Renal cortex interstitium (tissue), 11 donors: Measurements from ENCODE around the gene EBF4. TPM values are rescaled to one million over a fixed set of nuclear protein-coding genes. Genes with fewer than 3 reads are reported as not detected.
"Not testable (repeated sequence)": the region's sequence is repeated elsewhere in the genome, so short reads cannot be mapped to it uniquely, and the experiment has no call there.

ENCODE experiments used
- DNase-seq, 11 donors: peaks; one replicate each; pipeline ENCODE4 v3.0.0-alpha.2; 2013; ENCODE audit warnings: low read depth in 9 of 11, low spot score in 4 of 11; ENCODE audit errors: extremely low read depth in 1 of 11
- polyA plus RNA-seq, 3 donors: library from polyadenylated mRNA; unstranded; fragments of 120-200 nt; gene quantifications; one replicate each; pipeline ENCODE4 v1.2.1, GENCODE V29; 2013; ENCODE audit not compliant: insufficient read length in 3 of 3

EBF4 gene
- polyA plus RNA-seq, 3 donors, result 24.6 to 45.7 (median 31.8) TPM

DNA sequence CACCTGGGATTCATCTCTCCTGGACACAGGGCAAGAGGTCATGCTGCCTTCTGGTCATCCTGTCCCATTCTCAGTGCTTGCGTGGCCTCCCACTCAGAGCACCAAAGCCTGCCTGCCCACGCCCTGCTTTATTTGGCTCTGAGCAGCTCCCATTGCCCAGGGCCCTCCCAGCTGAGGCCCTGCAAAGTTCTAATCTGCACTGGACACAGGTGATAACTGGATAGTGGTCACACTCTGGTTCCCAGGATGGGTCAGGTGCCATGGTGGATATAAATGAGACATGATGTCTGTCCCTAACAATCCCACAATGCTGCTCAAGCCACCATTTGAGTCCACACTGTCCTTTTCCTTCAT is 68.3 kb downstream of the EBF4 start:
- DNase-seq, result no peak

- no peak for DNase-seq
Measured at GRCh38 chr20:2761885-2762284, 69.3 kb downstream of the EBF4 start.

DNA sequence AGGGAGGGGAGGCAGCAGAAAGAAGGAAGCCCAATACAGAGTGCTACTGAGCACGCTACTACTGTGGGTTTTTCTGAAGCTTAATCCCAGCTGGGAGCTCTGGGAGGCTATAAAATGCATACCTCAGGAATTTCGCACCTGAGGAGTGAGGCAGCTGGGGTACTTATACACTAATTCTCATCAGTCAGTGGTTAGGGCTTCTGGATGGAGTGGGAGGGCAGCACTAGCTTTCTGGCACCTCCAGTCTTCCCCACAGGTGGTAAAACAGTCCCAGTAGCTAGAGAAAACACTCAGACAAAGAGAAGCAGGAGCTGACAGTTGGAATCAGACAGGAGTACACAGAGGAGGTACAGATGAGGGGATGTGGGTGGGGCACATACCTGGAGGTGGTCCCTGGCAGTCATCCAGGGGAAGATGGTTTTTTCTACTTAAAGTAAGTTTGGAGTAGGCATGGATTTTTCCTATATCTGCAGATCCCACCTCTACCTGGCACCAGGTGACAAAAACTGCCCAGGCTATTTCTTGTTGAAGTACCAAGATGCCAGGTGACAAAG is 70.1 kb downstream of the EBF4 start:
- no peak for DNase-seq

GRCh38 chr20:2763186-2763585 is 70.6 kb downstream of the EBF4 start:
- DNase-seq, result no peak

- DNase-seq, result no peak
Measured at GRCh38 chr20:2767768-2768631, 75.4 kb downstream of the EBF4 start.

DNA sequence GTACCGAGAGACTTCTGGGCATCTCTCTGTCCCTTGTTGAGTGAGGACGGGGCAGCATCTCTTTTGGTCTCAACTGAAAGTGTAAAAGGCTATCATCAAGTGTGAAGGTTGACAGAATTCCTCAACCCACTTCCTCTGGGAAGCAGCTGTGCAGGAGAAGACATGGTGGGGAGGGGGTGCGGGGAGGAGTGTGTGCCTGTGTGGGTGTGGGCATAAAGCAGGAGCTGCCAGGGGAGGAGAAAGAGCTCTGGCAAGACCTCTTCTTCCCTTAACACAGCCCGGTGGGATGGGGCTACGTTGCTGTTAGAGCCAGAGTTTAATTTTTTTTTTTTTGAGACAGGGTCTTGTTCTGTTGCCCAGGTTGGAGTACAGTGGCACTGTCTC is 76.0 kb downstream of the EBF4 start:
- no peak for DNase-seq

GRCh38 chr20:2770091-2770490 is 77.5 kb downstream of the EBF4 start:
- not testable (repeated sequence) for DNase-seq

GRCh38 chr20:2771631-2772080 is 79.1 kb downstream of the EBF4 start:
- DNase-seq, result no peak

DNA sequence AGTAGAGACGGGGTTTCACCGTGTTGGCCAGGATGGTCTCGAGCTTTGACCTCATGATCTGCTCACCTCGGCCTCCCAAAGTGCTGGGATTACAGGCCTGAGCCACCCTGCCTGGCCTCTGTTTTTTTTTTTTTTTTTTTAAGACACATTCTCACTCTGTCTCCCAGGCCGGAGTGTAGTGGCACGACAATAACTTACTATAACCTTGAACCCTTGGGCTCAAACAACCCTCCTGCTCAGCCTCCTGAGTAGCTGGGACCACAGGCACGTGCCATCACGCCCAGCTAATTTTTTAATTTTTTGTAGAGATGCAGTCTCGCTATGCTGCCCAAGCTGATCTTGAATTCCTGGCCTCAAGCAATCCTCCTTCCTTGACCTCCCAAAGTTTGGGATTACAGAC is 81.2 kb downstream of the EBF4 start:
- no peak for DNase-seq

DNA sequence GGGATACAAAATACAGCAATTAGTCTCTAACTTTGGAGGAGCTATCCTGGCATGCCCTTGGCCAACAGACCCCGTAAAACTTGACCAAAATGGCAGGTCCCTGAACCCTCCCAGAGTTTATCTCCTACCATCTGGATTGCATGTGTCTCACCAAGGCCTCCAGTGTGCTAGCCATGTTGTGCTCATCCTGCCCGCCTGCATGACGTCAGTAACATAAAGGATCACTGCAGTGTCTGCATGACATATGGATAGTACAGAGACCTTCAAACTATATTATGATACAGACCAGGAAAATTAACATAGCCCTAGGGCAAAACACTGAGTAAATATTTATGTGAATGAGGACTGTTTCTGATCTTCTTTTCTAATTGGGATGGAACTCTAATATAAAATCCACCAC is 82.6 kb downstream of the EBF4 start:
- no peak for DNase-seq

DNA sequence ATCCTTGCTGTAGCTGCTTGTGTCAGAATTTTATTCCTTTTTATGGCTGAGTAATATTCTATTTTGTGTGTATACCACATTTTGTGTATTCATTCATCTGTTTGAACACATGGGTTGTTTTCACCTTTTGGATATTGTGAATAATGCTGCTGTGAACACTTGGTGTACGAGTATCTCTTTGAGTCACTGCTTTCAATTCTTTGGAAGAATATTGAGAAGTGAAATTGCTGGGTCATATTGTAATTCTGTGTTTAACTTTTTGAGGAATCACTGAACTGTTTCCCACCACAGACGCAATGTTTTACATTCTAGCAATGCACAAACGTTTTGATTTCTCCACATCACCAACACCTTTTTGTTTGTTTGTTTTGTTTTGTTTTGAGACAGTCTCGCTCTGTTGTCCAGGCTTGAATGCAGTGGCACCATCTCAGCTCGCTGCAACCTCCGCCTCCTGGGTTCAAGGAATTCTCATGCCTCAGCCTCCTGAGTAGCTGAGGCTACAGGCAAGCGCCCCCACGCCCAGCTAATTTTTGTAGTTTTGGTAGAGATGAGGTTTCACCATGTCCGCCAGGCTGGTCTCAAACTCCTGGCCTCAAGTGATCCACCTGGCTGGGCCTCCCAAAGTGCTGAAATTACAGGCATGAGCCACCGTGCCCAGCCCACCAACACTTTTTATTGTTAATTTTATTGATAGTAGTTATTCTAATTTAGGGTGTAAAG is 86.2 kb downstream of the EBF4 start:
- DNase-seq, result no peak

GRCh38 chr20:2780948-2781347 is 88.4 kb downstream of the EBF4 start:
- DNase-seq, result no peak

- no peak for DNase-seq
Measured at GRCh38 chr20:2783908-2784566, 91.5 kb downstream of the EBF4 start.

DNA sequence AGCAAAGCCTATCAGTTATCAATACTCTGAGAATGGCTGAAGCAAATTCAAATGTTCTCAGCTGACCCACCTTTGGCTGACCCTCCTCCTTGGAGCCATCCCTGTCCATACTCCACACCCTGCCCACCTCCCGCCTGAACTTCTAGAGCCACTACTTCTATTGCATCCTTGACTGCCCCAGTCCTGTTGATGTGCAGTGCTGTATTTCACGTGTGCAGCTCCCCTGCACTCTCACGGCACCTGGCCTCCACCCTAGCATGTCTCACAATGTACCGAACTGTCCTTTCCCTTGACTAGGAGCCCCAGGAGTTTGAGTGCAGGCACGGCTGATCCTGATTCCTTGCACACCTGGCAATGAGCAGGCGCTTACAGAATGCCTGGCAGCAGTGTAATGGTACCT is 100.9 kb downstream of the EBF4 start:
- DNase-seq, result no peak

DNA sequence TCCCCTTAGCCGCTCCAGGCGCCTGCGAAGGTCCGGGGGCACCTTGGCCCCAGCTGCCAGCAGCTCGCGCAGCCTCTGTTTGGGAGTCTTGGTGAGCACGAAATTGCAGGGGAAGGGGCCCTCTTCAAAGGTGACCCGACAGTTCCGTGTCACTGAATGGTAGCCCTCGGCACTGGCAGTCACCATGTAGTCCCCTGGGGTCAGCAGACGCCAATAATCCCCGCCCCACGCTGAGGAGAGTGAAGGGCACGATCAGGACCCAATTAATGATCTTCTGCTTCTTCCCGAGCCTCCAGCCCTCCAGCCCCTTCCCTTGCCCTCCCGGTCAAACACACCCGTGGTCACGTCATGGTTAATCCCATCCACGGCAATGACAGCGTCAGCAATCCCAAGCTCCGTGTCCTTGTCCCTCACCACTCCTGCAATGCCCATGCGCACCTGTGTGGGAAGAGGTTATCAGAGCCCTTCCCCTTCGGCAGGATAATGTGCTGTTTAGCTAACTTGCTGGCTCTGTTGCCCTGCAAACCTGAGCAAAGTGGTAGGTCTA is 101.7 kb downstream of the EBF4 start:
- DNase-seq, result no peak

DNA sequence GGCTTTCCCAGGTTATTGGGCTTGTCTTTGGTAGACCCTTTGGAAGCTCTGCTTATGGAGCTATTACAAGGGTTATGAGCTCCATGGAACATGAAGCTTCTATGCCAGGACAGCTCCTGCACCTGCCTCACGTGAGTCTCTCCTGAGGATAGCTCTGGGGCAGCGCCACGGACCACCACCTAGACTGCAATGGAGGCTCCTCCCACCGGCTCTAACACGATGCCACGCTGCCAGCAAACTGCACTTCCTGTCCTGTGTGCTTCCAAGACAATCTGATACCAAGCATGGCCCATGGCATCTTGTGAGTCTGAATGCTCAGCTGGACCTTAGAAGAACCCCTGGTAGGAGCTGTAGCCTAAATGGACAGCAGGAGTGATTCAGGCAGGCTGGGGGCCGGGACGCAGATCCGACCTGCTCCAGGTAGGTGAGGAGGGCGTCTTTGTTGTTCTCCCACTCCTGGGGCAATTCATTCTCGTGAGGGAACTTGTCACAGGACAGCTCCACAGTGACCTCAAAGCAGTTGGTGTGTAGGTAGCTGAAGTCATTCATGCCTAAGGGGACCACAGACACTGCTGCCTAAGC is 102.4 kb downstream of the EBF4 start:
- DNase-seq, result no peak

- no peak for DNase-seq
Measured at GRCh38 chr20:2795451-2795850, 102.9 kb downstream of the EBF4 start.

- no peak for DNase-seq
Measured at GRCh38 chr20:2796011-2796660, 103.6 kb downstream of the EBF4 start.
